OCI-LY1 (cell line): ENCODE measurements around the gene KRT6A.

Source experiments
- H2AFZ ChIP-seq: fragments of 200-600 bp; sonication (generic), shearing (Covaris generic); 2 replicates; pipeline ENCODE4 v1.6.0; 2014; ENCODE audit warnings: antibody characterized with exemption, mild to moderate bottlenecking, low read length
- H3F3A ChIP-seq: fragments of 200-600 bp; sonication (generic), shearing (Covaris generic); 2 replicates; pipeline ENCODE4 v1.6.0; 2014; ENCODE audit warnings: mild to moderate bottlenecking, antibody characterized with exemption, low read length, moderate library complexity; ENCODE audit not compliant: insufficient read depth
- H3K27ac ChIP-seq: fragments of 200-600 bp; sonication (generic); 2 replicates; pipeline ENCODE4 v1.5.1; 2014; ENCODE audit warnings: low read length, mixed run types, mild to moderate bottlenecking, low read depth; ENCODE audit not compliant: poor library complexity, severe bottlenecking
- H3K27me3 ChIP-seq: fragments of 200-600 bp; sonication (generic); 2 replicates; pipeline ENCODE4 v1.6.0; 2014; ENCODE audit warnings: antibody characterized with exemption, mild to moderate bottlenecking, low read length, moderate library complexity; ENCODE audit not compliant: insufficient read depth
- H3K36me3 ChIP-seq: fragments of 200-600 bp; sonication (generic); 2 replicates; pipeline ENCODE4 v1.6.1; 2014; ENCODE audit warnings: mild to moderate bottlenecking, antibody characterized with exemption, low read length, moderate library complexity, mixed read lengths; ENCODE audit not compliant: insufficient read depth
- H3K4me1 ChIP-seq: fragments of 200-600 bp; sonication (generic); 2 replicates; pipeline ENCODE4 v1.5.1; 2014; ENCODE audit warnings: mild to moderate bottlenecking, low read length, moderate library complexity; ENCODE audit not compliant: insufficient read depth, severe bottlenecking
- H3K4me2 ChIP-seq: fragments of 200-600 bp; sonication (generic), shearing (Covaris generic); 2 replicates; pipeline ENCODE4 v1.6.1; 2014; ENCODE audit warnings: low read length
- H3K4me3 ChIP-seq: fragments of 200-600 bp; sonication (generic); 2 replicates; pipeline ENCODE4 v1.5.1; 2014; ENCODE audit warnings: low read length, low read depth, mild to moderate bottlenecking, mixed read lengths; ENCODE audit not compliant: poor library complexity, severe bottlenecking
- H3K79me2 ChIP-seq: fragments of 200-600 bp; shearing (Covaris generic); 2 replicates; pipeline ENCODE4 v1.6.1; 2016; ENCODE audit warnings: mixed run types, low read length, mixed read lengths; ENCODE audit not compliant: insufficient read depth
- H3K9ac ChIP-seq: fragments of 200-600 bp; sonication (generic), shearing (Covaris generic); 2 replicates; pipeline ENCODE4 v1.6.1; 2014; ENCODE audit warnings: mild to moderate bottlenecking, low read length, mixed read lengths
- H3K9me2 ChIP-seq: fragments of 200-600 bp; sonication (generic), shearing (Covaris generic); 2 replicates; pipeline ENCODE4 v1.6.1; 2014; ENCODE audit warnings: low read depth, mild to moderate bottlenecking, low read length, mixed read lengths
- H3K9me3 ChIP-seq: fragments of 200-600 bp; shearing (Covaris generic); 2 replicates; pipeline ENCODE4 v1.6.1; 2014; ENCODE audit warnings: low read length, mixed read lengths
- H4K20me1 ChIP-seq: fragments of 200-600 bp; sonication (generic), shearing (Covaris generic); 2 replicates; pipeline ENCODE4 v1.6.0; 2016; ENCODE audit warnings: mild to moderate bottlenecking, low read length; ENCODE audit not compliant: insufficient read depth
- EZH2 ChIP-seq: fragments of 200-600 bp; sonication (generic), shearing (Covaris generic); IDR thresholded peaks from 2 replicates; pipeline ENCODE4 v1.8.0; 2017; ENCODE audit warnings: borderline replicate concordance, mixed run types, mild to moderate bottlenecking, antibody characterized with exemption, low read length, moderate library complexity, mixed read lengths
- TF ChIP-seq, protein P1 (sequence below): fragments of 200-600 bp; sonication (generic), shearing (Covaris generic); IDR thresholded peaks from 2 replicates; pipeline ENCODE4 v1.5.1; 2017; ENCODE audit warnings: mild to moderate bottlenecking, antibody characterized with exemption, low read length, moderate library complexity, mixed read lengths

The KRT6A gene

DNA sequence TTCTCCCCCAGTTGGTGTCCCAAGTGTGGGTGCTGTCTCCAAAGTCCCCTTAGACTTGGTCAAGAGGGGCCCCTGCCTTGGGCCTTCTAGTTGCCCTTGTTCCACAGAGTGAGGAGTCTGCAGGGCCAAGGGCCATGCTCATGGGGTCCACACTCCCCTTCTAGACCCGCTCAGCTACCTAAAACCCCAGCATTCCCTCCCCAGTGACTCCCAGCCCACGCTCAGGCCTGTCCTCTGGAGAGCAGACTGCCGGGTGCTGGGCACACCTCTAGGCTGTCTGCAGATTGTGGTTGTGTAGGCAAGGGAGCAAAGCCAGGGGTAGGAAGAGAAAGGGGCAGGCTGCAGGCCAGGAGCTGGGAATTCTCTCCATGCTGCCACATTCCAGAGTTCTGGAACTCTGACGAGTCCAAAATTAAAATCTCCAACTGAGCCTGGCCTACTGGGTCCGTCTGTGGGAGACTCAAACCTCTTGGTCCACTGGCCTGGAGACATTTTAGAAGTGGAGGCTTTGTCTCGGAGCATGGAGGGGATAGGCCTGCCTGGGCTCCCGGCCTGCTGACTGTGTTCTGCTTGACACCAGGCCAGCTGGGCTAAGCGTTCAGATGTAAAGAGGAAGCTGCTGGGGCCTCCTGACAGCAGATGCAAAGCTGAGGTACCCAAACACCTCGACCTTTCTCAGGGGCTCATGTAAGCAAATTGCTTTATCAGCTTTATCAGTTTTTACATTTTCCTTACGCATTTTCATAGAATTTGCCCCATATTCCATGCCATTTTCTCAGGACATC lies 40.8 kb upstream of the KRT6A start:
- TF ChIP-seq EZH2: no peak
- TF ChIP-seq, protein P1, sequence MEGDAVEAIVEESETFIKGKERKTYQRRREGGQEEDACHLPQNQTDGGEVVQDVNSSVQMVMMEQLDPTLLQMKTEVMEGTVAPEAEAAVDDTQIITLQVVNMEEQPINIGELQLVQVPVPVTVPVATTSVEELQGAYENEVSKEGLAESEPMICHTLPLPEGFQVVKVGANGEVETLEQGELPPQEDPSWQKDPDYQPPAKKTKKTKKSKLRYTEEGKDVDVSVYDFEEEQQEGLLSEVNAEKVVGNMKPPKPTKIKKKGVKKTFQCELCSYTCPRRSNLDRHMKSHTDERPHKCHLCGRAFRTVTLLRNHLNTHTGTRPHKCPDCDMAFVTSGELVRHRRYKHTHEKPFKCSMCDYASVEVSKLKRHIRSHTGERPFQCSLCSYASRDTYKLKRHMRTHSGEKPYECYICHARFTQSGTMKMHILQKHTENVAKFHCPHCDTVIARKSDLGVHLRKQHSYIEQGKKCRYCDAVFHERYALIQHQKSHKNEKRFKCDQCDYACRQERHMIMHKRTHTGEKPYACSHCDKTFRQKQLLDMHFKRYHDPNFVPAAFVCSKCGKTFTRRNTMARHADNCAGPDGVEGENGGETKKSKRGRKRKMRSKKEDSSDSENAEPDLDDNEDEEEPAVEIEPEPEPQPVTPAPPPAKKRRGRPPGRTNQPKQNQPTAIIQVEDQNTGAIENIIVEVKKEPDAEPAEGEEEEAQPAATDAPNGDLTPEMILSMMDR: no peak
- Histone ChIP-seq H3K9ac (no peak overlapping the region), H3K27ac (no peak overlapping the region), H4K20me1 (no peaks in the 10 kb centered on the region), H3K27me3 (no peaks in the 10 kb centered on the region; the same call in 1 of the 2 replicates), H3K79me2 (no peaks in the 10 kb centered on the region), H2AFZ (no peak overlapping the region), H3K9me2 (no peaks in the 10 kb centered on the region), H3K4me2 (no peak overlapping the region), H3K36me3 (no peaks in the 10 kb centered on the region), H3K4me3 (no peak overlapping the region), H3K9me3 (no peaks in the 10 kb centered on the region), H3F3A (no peaks in the 10 kb centered on the region), H3K4me1 (no peaks in the 10 kb centered on the region)

DNA sequence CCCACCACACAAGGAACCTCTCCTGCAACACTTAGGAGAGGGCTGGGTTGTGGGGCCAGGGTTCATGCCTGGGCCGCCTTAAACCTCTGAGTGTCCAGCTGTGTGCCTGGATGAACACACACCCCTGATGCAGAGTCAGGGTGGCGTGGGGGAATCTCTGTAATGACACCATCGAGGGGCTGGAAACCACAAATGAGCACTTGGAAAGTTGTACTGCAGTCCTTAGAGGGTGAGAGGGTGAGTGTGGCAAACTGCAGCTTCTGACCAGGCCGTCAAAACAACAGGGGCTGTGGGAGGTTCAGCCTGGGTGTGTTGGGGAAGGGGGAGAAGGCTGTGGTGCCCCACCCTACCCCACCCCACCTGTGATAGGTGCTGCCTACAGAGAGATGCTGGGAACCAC lies 39.6 kb upstream of the KRT6A start:
- H3K9me2 ChIP-seq: no peaks in the 10 kb centered on the region
- no peak overlapping the region for H3K4me3 ChIP-seq
- no peak overlapping the region for H2AFZ ChIP-seq
- no peak overlapping the region for H3K9ac ChIP-seq
- TF ChIP-seq, protein P1: no peak
- no peak for TF ChIP-seq EZH2
- H4K20me1 ChIP-seq: no peaks in the 10 kb centered on the region
- H3K27me3 ChIP-seq: no peaks in the 10 kb centered on the region; the same call in 1 of the 2 replicates
- no peak overlapping the region for H3K4me2 ChIP-seq
- H3K27ac ChIP-seq: no peak overlapping the region
- no peaks in the 10 kb centered on the region for H3F3A ChIP-seq
- H3K79me2 ChIP-seq: no peaks in the 10 kb centered on the region
- no peaks in the 10 kb centered on the region for H3K9me3 ChIP-seq
- no peaks in the 10 kb centered on the region for H3K36me3 ChIP-seq
- no peaks in the 10 kb centered on the region for H3K4me1 ChIP-seq

DNA sequence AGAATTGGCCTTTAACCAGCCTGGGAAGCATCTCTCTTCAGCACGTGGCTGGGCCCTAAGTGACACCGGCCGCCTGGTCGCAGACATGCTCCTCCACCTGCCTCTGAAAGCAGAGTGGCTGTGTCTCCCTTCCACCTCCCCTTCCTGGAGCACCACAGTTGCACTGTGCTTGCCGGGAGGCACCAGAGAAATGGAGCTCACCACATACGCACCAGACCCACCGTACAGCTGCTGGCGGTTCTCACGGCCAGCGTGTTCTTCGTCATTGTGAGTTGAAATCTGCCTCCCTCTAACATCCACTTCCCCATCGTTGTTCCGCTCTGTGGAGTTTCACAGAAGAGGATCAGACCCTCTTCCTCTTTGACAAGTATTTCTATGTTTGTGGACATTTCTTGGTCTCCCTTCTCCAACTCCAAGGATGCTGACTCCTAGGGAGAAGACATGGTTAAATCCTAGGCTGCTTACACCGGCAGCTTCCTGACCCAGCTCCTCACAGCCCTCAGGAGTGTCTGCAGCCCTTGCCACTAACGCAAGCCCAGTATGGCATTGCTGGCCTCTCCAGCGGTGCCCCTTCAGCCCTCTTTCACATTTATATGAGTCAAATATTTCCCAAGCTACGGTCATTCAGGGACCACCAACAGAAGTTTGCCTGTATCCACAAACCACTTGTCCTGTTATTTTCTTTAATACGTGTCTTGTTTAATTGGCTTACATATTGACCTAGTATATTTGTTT lies 38.7 kb upstream of the KRT6A start:
- Histone ChIP-seq H3K4me1 (no peaks in the 10 kb centered on the region), H4K20me1 (no peaks in the 10 kb centered on the region), H3K27ac (no peak overlapping the region), H3K27me3 (no peaks in the 10 kb centered on the region; the same call in 1 of the 2 replicates), H2AFZ (no peak overlapping the region), H3K4me3 (no peak overlapping the region), H3F3A (no peaks in the 10 kb centered on the region), H3K9me3 (no peaks in the 10 kb centered on the region), H3K9ac (no peak overlapping the region), H3K9me2 (no peaks in the 10 kb centered on the region), H3K4me2 (no peak overlapping the region), H3K79me2 (no peaks in the 10 kb centered on the region), H3K36me3 (no peaks in the 10 kb centered on the region)
- no peak for TF ChIP-seq EZH2
- TF ChIP-seq, protein P1: no peak
